Pancreas (tissue), 10 donors: Measurements from ENCODE around the gene UNK. TPM values are rescaled to one million over a fixed set of nuclear protein-coding genes. Genes with fewer than 3 reads are reported as not detected.

Source experiments
- ATAC-seq, 4 donors: fragments of 200-7000 bp; cut with Tn5 transposase; one replicate each; pipeline versions ENCODE4 v1.8.0 to v1.9.1; 2020; ENCODE audit warnings: mild to moderate bottlenecking in 4 of 4, moderate library complexity in 4 of 4
- DNase-seq, 6 donors: peaks; one replicate each; pipeline ENCODE4 v3.0.0-alpha.2; 2020
- FAIRE-seq: peaks from 2 replicates; lab custom pipeline; 2012; peaks lifted over from hg19 to GRCh38; lab: Jason Lieb, UNC
- H3K27ac ChIP-seq, 4 donors: fragments of 200-600 bp; sonication (generic); 1 replicate in 3 of 4; 2 replicates in 1 of 4; pipeline versions ENCODE4 v1.5.0 to v1.8.0; 2020
- H3K27me3 ChIP-seq, 4 donors: fragments of 200-600 bp; one replicate each; pipeline ENCODE4 v1.8.0; 2021
- H3K36me3 ChIP-seq, 3 donors: fragments of 200-600 bp; sonication (generic) in 1 of 3; one replicate each; pipeline versions ENCODE4 v1.5.0 to v1.8.0; 2020 to 2021
- H3K4me1 ChIP-seq, 3 donors: fragments of 200-600 bp; one replicate each; pipeline ENCODE4 v1.8.0; 2021
- H3K4me3 ChIP-seq, 4 donors: fragments of 200-600 bp; sonication (generic) in 2 of 4; one replicate each; pipeline versions ENCODE4 v1.5.0 to v1.8.0; 2020 to 2021
- H3K9me3 ChIP-seq, 4 donors: fragments of 200-600 bp; one replicate each; pipeline ENCODE4 v1.8.0; 2021
- CTCF ChIP-seq, 4 donors: fragments of 200-600 bp; sonication (generic) in 3 of 4; IDR thresholded peaks; one replicate each; pipeline versions ENCODE4 v1.5.0 to v1.8.0; 2021; ENCODE audit warnings: antibody characterized with exemption in 4 of 4
- WGBS, 2 donors: extraction: QIAGEN DNeasy Blood & Tissue Kit; methylation state at CpG; one replicate each; pipeline ENCODE4 v1.1.7; 2013; 5-methylcytosine and 5-hydroxymethylcytosine counted together
- intact Hi-C, 3 donors: fragments of 100-400 bp; cut with DNase I; formaldehyde crosslinking; loops; one replicate each; pipeline versions ENCODE4 v1.11.1 to v1.14.2; 2022
- polyA plus RNA-seq, 2 donors: library from polyadenylated mRNA; stranded (reverse); fragments of 200-250 nt; gene quantifications; one replicate each; pipeline ENCODE4 v1.2.3, GENCODE V29; 2013
- total RNA-seq, 6 donors: library from RNA; stranded (reverse); fragmentation: NEBNext Ultra II Directional in 4 of 6; extraction: Animal tissue kit (Norgen Biotek cat#: 25700) in 4 of 6; gene quantifications; one replicate each; pipeline versions ENCODE4 v1.2.1 to v1.2.4, GENCODE V29; 2021 to 2023
- donor health status: healthy with polysubstance abuse.
- donor health status: DM: no; HTN: no; CAD: no; lungs with moderate emphysema.
- donor health status: DM: no; HTN: no; CAD: no.
- donor health status: control.
- donor health status: control.
- donor health status: Bipolar disorder and iron deficiency.
- donor health status: DM: yes; HTN: yes; CAD: no.
- donor health status: DM: no; HTN: no; CAD: no.
- donor health status: DM: no; HTN: no; CAD: no.
- donor health status: DM: yes; HTN: yes; CAD: no.

The UNK gene
- total and polyA plus RNA-seq, 8 donors: 12.8 to 28.9 (median 15.3) TPM

- DNase-seq (peak in 2 of 6 donors; percentile 47 to 70), FAIRE-seq (no peak), ATAC-seq (peak in 2 of 4 donors; percentile 57 to 73)
- no peaks in the 10 kb centered on the region for H3K27me3 ChIP-seq
- intact Hi-C loops: loop anchor here in 1 of 3 donors (10.0 kb wide), 1 partner anchor 69 kb away; no protein-coding TSS in a partner anchor
- no peak overlapping the region for H3K4me3 ChIP-seq
- WGBS, 2 donors: 77 to 80% methylated on average over 24 to 25 of the region's 25 CpGs
- no peak overlapping the region for H3K27ac ChIP-seq
- TF ChIP-seq CTCF (IDR thresholded peaks at IDR 0.05): no peak
- no peaks in the 10 kb centered on the region for H3K4me1 ChIP-seq
- H3K9me3 ChIP-seq: no peaks in the 10 kb centered on the region
- no peaks in the 10 kb centered on the region for H3K36me3 ChIP-seq
Observed at GRCh38 chr17:75743625-75744206, 40.9 kb upstream of the UNK start.

GRCh38 chr17:75748706-75749105, 35.9 kb upstream of the UNK start:
- Histone ChIP-seq H3K4me3 (no peak overlapping the region), H3K9me3 (no peaks in the 10 kb centered on the region), H3K4me1 (no peaks in the 10 kb centered on the region), H3K27ac (no peak overlapping the region), H3K36me3 (no peaks in the 10 kb centered on the region), H3K27me3 (no peaks in the 10 kb centered on the region)
- intact Hi-C loops: loop anchor here in 2 of 3 donors (2.0 to 10.0 kb wide), 4 partner anchors 74 to 321 kb away; partner anchors contain the start of gene SMIM5 (in 1 of the 2)
- 72 to 78% methylated on average over 9 of the region's 9 CpGs for WGBS, 2 donors
- no peak for TF ChIP-seq CTCF (IDR thresholded peaks at IDR 0.05)
- no peak for FAIRE-seq
- no peak for ATAC-seq
- DNase-seq: peak in 2 of 6 donors; percentile 27 to 54

GRCh38 chr17:75749545-75750389, 34.8 kb upstream of the UNK start:
- intact Hi-C loops: loop anchor here (2.0 to 10.0 kb wide), 6 partner anchors 75 to 322 kb away; partner anchors contain the start of gene SMIM5 (in 1 of the 3)

GRCh38 chr17:75750661-75751423, 33.8 kb upstream of the UNK start:
- H3K27ac ChIP-seq: no peak overlapping the region
- no peak overlapping the region for H3K4me3 ChIP-seq
- H3K36me3 ChIP-seq: no peaks in the 10 kb centered on the region
- ATAC-seq (no peak), DNase-seq (peak in 2 of 6 donors; percentile 26 to 60), FAIRE-seq (no peak)
- no peaks in the 10 kb centered on the region for H3K27me3 ChIP-seq
- no peaks in the 10 kb centered on the region for H3K9me3 ChIP-seq
- intact Hi-C loops: loop anchor here in 1 of 3 donors (5.0 kb wide), 2 partner anchors 79 to 124 kb away; no protein-coding TSS in a partner anchor
- WGBS, 2 donors: 76 to 83% methylated on average over 23 of the region's 23 CpGs
- H3K4me1 ChIP-seq: no peaks in the 10 kb centered on the region
- TF ChIP-seq CTCF (IDR thresholded peaks at IDR 0.05): no peak

More at GRCh38 chr17:75749545-75750389, 34.8 kb upstream of the UNK start:
- WGBS, 2 donors: 18 to 24% methylated on average over 20 of the region's 20 CpGs
- H3K4me1 ChIP-seq: no peaks in the 10 kb centered on the region
- ATAC-seq: peak; percentile 63 to 76 (median 69)
- no peaks in the 10 kb centered on the region for H3K9me3 ChIP-seq
- peak; percentile 89 to 98 (median 94) for TF ChIP-seq CTCF (IDR thresholded peaks at IDR 0.05)
- no peaks in the 10 kb centered on the region for H3K27me3 ChIP-seq
- FAIRE-seq: no peak
- H3K27ac ChIP-seq: no peak overlapping the region
- DNase-seq: peak; percentile 68 to 97 (median 88)
- H3K4me3 ChIP-seq: no peak overlapping the region
- no peaks in the 10 kb centered on the region for H3K36me3 ChIP-seq
